GM18951 (cell line): ENCODE results near the gene EEF1E1.

Experiments used
- POLR2A ChIP-seq: IDR thresholded peaks from 4 replicates; pipeline ENCODE4 v1.6.1; 2011; ENCODE audit warnings: mild to moderate bottlenecking; ENCODE audit not compliant: insufficient read length, insufficient read depth; ENCODE audit errors: extremely low read depth
- in situ Hi-C: fragments of 300-500 bp; cut with MboI; formaldehyde crosslinking; loops from one replicate; pipeline ENCODE4 v1.12.0; 2022; ENCODE audit warnings: low sequenced_read_pairs, mixed read lengths, inconsistent platforms; ENCODE audit not compliant: unreplicated experiment

Gene EEF1E1

GRCh38 chr6:8110117-8110721 is 7.9 kb upstream of the EEF1E1 start:
- TF ChIP-seq POLR2A = no peak
- in situ Hi-C loops = no loop called here

DNA sequence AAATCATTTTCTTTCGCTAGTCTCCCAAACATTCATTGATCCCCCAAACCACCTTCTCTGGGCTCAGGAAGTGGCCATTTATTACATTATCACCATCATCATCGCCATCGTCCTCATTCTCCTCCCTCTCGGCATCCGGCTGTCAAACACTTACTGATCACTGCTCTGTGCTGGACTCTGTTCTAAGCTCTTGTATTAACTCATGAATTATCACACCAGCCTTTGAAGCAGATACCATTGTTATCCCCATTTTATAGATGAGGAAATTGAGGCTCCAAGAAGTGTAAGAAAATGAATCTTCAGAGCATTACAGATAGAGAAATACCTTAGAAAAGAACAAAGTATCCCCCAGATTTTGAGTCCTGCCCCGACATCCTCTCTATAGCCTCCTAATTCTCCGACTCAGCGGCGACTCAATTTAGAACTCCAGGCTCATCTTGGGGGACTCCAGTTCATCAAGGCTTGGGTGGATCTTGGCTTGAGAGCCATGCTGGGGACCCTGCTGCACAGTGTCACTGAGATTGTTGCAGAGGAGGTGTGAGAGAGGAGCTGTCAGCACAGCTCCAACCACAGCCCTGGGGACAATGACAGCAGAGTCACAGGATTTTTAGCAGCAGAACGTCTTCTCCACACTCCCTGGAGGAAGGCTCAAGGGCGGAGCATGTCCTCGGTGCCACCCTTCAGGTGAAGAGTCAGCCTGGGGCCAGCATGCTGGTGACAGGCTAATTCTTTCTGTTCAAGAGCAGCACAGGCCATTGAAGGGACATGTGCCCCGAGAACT is 6.6 kb upstream of the EEF1E1 start:
- TF ChIP-seq POLR2A = no peak
- in situ Hi-C loops = no loop called here

- in situ Hi-C loops = no loop called here
- no peak for TF ChIP-seq POLR2A
These were observed 5.8 kb upstream of the EEF1E1 start for GRCh38 chr6:8108031-8108660.

DNA sequence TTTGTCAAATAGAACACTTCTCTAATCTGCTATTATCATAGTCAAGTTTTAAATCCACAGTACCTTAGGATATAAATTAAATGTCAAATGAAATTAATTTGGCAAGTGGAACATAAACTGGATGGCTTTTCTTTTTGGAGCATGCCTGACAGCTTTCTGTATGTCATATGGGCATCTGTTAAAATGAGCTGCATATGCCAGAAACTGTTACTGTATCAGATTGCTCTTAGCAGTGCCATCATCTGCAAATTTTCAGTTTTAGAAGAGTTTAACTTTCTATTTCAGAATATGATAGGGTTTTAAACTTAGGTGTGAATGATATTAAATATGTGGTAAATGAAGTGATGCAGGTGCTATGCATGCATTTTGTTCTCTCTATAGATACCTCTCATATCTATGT is 3.4 kb upstream of the EEF1E1 start:
- in situ Hi-C loops = no loop called here
- TF ChIP-seq POLR2A = no peak

- in situ Hi-C loops = no loop called here
- no peak for TF ChIP-seq POLR2A
These were observed 1.4 kb upstream of the EEF1E1 start for GRCh38 chr6:8103726-8104125.

GRCh38 chr6:8100159-8100854 is 2.0 kb downstream of the EEF1E1 start:
- TF ChIP-seq POLR2A = no peak
- in situ Hi-C loops = no loop called here

- no peak for TF ChIP-seq POLR2A
- in situ Hi-C loops = no loop called here
These were observed 11.7 kb downstream of the EEF1E1 start for GRCh38 chr6:8090650-8091049.

DNA sequence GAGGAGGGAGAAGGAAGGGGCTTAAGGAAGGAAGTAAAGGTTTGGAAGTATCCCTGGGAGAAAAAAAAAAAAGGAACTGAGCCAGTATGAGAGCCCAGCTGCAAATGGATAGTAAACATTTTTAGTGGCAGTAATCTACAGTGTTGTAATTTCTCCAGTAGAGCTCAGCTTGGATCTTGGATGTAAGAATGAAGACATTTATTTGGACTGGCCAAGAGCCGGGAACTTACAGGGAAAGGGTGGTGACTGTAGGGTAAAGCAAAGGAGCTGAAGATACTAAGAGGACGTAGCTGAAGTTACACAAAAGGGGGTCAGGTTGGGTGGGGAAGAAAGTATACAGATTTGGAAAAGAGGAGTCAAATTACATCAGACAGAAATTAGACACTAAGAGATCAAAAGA is 13.5 kb downstream of the EEF1E1 start:
- in situ Hi-C loops = no loop called here
- TF ChIP-seq POLR2A = no peak

DNA sequence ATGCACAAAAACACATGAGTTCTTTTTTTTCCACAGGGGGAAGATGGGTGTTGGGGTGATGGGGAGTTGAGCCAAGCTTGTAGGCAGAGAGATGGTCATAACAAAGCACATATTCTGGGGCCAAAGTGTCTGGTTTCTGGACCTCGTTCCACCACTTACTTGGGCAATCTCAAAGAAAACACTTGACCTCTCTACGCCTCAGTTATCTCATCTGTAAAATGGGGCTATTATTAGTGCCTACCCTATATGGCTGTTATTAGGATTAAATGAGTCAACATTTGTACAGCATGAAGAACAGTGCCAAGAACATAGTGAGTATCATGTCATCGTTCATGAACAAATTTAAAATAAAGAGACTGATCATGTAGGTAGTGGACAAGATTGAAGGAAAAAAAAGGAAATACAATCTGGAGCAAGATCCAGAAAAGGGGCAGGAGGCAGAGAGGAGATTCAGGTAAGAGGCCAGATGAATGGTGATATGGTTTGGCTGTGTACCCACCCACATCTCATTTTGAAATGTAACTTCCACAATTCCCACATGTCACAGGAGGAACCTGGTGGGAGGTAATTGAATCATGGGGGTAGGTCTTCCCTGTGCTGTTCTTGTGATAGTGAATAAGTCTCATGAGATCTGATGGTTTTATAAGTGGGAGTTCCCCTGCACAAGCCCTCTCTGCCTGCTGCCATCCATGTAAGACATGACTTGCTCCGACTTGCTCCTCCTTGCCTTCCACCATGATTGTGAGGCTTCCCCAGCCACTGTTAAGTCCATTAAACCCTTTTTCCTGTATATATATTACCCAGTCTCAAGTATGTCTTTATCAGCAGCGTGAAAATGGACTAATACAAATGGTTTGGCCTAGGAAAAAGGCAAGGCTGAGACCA is 14.2 kb downstream of the EEF1E1 start:
- in situ Hi-C loops = no loop called here
- TF ChIP-seq POLR2A = no peak

GRCh38 chr6:8086755-8087306 is 15.5 kb downstream of the EEF1E1 start:
- in situ Hi-C loops = no loop called here

GRCh38 chr6:8085053-8085511 is 17.3 kb downstream of the EEF1E1 start:
- no peak for TF ChIP-seq POLR2A
- in situ Hi-C loops = no loop called here

More at GRCh38 chr6:8086755-8087306, 15.5 kb downstream of the EEF1E1 start:
- TF ChIP-seq POLR2A = no peak

GRCh38 chr6:8084586-8084985 is 17.8 kb downstream of the EEF1E1 start:
- in situ Hi-C loops = no loop called here

More at GRCh38 chr6:8084586-8084985, 17.8 kb downstream of the EEF1E1 start:
- no peak for TF ChIP-seq POLR2A
